GM15510 (cell line): ENCODE data around the gene TCEAL4.

Source experiments
- POLR2A ChIP-seq: IDR thresholded peaks from 3 replicates; pipeline ENCODE4 v1.6.1; 2011; ENCODE audit warnings: borderline replicate concordance; ENCODE audit not compliant: insufficient read length; ENCODE audit errors: extremely low read depth

The TCEAL4 gene

DNA sequence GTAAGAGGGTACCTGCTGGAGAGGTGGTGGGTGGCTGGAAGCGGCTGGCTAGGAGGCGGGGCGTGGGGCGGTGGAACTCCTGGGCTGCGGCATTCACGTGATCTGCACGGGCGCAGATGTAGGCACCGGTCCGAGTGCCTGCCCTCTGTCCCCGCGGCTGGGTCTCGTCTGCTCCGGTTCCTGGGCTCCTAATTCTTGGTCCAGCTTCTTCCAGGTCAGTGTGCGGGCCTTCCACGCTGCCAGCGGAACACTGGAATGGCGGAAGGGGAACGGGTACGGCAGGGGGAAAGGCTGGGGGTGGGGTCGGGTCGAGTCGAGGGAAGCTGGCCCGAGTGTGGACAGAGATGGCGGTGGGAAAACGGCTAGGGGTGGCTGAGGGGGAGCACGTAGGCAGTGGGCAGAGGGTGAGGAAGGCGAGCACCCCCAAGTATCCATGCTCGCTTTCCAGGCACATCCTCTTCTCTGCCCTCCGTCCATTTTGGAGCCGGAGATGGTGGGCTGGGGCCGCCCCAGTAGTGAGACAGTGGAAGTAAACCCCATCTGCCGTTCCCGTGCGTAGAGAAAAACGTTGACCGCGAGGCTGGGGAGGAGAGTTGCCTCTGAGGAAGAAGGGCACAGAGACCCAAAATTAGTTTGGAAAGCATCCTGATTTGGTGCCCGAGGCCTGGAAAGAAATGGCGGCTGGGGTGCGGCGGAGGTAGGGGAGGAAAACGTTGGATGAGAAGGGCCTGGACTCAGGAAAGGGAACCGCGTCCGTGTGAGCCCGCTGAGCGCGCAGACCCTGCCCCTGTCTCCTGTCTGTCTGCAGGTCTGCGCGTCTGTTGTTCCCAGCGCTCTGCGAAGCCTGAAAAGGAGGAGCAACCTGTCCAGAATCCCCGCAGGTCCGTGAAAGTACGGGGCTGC, at the start of gene TCEAL4:
TCEAL4 (plus strand) TSS at position 105 of the 903 bp plus-strand sequence. CDS start 1,161 bp downstream, outside the sequence.
- TF ChIP-seq POLR2A = peak; percentile 46

DNA sequence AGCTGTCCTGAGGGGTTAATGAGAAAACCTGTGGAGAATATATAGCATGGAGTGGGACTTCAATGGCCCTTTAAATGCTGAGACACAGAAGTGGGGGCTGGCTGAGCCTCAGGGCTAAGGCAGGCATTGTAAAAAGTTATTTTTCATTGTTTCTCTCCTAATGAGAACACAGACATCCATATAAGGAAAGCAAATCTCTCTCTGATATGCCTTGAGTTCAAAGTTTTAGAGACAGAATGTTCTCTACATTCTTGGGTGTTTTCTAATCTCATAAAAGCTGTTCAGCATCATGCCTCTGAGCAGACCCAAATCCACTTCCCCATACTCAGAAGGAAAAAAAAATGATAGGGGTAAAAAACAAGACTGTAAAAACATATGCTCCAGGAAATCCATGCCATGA, 49.2 kb upstream of the TCEAL4 start:
- TF ChIP-seq POLR2A = no peak

DNA sequence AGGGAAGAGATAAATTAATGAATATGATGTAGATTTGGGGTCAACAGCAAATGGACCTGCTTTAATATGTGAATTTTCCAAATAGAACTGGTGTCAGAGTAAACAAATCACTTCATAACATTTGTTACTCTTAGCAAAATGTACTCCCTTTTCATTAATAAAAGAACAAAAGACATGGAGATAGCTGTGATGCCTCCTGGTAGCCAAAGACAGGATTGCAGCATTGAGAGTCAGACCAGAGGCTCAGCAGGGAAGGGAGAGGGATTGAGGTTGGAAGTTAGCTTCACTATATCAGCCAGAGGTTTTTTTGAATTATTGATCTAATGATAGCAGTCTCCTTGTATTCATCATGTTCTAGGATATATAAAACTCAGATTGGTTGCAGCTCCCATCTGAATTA, 48.6 kb upstream of the TCEAL4 start:
- TF ChIP-seq POLR2A = no peak

DNA sequence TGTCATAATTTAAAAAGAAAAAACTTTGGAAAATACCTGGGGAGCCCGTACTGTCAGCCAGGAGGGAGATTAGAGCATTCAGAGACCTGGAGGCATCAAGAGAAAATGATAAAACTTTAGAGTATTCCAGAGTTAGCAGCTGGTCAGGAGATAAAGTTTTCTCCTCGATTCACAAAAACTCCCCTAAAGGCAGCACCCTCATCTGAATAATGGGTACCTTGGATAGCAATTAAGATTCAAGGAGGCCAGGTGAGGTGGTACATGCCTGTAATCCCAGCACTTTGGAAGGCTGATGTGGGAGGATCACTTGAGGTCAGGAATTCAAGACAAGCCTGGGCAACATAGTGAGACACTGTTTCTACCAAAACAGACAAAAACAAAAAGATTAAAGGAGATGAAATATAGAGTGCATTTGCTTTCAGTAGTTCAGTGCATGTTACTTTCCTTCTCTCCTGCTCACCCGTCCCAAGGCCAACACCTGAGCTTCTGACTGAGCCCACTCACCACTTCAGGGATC, 47.4 kb upstream of the TCEAL4 start:
- no peak for TF ChIP-seq POLR2A

DNA sequence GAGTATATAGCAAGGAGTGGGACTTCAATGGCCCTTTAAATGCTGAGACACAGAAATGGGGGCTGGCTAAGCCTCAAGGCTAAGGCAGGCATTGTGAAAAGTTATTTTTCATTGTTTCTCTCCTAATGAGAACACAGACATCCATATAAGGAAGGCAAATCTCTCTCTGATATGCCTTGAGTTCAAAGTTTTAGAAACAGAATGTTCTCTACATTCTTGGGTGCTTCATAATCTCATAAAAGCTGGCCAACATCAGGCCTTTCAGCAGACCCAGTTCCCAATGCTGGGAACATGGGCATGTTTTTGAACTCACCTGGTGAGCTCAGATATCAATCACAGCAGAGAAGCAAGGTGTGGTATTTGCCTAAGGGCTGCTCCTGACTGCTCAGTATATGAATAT, 46.6 kb upstream of the TCEAL4 start:
- TF ChIP-seq POLR2A = no peak

DNA sequence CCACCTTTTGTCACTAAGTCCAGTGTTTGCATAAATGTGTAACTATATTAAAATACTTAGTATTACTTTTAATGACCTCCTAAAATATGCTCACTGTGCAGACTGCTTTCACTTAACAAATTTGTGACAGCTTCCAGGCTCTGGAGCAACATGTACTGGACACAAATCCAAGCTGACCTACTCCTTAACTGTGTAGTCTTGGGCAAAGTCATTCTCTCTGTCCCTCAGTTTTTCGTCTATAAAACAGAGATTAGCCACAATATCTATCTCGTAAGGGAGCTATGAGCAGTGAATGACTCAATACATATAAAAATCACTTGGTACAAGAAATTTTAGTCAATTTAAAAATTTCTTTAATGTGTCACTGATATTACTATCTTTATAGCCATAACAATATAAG, 45.6 kb upstream of the TCEAL4 start:
- no peak for TF ChIP-seq POLR2A

DNA sequence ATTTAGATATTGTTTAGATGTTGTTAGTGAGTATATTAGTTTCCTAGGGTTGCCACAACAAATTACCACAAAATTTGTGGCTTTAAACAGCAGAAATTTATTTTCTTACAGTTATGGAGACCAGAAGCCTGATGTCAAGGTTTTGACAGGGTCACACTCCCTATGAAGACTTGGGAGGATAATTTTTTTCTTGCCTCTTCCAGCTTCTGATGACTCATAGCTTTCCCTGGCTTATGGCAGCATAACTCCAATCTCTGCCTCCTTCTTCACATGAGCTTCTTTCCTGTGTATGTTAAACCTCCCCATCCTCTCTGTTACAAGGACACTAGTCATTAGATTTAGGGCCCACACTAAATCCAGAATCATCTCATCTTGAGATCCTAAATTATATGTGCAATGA, 45.2 kb upstream of the TCEAL4 start:
- no peak for TF ChIP-seq POLR2A

DNA sequence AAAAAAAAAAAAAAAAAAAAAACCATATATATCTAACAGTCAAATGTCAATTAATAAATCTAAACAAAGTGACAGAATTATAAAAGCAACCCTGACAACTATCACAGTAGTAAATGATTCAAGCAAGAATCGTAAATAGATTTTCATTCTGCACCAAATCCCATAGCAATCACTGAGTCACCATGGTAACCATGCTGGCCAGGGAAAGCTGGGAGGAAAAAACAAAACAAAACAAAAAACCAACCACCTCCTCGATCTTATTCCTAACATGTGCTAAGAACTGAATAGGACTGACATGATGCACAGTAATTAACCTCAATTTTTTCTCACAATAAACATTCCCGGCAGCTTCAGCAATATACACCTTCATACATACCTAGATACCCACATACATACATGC, 35.4 kb upstream of the TCEAL4 start:
- no peak for TF ChIP-seq POLR2A

DNA sequence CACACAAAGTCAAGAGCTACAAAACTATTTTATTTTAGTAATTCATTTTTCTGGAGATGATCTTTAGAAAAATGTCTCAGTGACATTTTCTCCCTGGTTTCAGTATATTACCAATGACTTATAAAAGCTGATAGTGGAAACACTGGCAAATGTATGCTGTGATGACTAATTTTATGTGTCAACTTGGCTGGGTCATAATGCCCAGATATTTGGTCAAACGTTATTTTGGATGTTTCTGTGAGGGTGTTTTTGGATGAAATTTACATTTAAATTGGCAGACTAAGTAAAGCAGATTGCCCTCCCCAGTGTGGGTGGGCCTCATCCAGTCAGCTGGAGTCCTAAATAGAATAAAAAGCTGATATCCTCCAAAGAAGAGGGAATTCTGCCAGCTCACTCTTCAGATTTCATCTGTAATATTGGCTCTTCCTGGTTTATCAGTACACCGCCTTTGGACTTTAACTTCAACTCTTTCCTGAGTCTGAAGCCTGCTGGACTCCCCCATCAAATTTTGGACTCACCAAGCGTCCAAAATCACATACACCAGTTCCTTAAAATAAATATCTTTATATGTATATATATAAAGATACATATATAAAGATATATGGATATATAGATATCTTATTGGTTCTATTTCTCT, 34.8 kb upstream of the TCEAL4 start:
- no peak for TF ChIP-seq POLR2A

DNA sequence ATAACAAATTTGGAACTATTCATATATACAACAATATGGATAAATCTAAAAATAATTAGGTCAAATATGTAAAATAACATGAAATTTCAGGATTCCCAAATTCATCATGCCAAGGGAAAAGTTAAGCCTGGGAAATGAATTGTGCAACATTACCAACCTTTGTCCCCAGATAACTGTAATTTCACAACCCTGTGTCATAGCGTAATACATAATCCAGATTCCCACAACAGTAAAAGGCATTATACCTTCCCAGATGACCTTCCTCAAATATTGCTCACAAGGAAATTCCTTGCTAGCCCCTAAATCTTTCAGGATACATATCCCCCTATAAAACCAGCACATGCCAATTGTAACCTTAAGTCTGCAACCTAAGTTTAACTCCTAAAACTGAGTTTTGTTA, 33.1 kb upstream of the TCEAL4 start:
- no peak for TF ChIP-seq POLR2A

DNA sequence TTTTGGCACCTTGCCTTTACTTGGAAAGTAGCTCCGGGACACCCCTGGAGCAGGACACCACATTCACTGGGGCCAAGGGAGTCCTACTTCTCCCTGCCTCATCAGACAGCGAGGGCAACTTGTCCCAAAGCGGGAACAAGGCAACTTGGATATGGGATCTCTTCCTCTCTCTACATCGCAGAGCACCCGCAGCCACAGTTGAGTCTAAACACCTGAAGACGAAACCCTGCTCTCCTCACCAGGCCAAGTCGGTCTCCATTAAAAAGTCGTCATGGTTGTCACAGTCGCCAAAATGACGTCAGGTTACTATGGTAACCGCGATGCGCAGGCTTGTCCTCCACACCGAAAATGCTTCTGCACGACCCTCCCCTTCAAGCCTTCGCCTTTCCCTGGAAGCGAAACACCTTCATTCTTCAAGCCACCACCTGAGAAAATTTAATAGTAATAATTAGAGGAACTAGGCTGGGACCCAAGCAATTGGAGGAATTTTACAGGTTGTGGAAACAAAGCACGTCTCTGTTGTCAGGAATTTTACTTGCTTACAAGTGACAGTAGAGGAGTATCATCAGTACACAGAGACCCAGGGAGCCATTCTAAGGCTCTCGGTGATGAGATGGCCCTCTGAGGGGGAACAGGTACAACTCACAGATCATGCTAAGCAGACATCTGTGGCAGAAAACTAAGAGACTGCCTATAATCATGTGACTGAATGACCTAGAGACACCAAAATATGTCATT, 30.5 kb upstream of the TCEAL4 start:
- TF ChIP-seq POLR2A = peak; percentile 34

DNA sequence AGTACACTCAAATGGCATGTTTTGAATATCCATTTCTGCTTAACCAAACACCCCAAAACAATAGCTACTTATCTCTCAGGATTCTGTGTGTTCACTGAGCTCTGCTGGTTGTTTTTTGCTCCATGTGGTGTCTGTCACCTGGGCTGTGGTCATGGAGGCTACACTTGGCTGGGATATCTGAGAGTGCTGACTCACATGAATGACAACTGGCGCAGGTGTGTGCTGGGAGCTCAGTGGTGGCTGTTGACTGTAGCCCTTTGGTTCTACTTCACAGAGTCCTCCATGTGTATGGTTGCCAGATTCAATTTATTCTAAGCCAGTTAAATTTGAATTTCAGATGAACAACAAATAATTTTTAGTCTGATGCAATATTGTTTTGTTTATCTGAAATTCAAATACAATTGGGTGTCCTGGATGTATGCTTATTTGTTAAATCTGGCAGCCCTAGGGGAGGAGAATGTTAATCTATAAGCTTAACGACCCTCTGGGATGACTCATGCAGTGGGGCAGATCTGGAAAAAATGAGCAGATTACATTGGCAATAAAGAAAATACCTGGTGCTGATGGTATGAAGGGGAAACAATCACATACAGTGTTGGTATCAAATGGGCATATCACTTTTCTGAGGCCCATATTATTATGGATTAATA, 28.2 kb upstream of the TCEAL4 start:
- no peak for TF ChIP-seq POLR2A

DNA sequence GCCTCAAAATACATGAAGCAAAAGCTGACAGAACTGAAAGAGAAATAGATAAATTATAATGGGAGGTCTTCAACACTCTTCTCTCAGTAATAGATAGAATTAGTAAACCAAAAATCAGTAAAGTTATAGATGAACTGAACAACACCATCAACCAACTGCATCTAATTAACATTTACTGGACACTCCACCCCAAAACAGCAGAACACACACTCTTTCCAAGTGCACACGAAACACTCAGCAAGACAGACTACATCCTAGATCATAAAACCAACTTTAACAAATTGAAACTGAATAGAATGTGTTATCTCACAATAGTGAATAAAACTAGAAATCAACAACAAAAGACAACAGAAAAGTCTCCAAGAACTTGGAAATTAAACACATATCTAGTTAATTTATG, 25.1 kb upstream of the TCEAL4 start:
- TF ChIP-seq POLR2A = no peak

DNA sequence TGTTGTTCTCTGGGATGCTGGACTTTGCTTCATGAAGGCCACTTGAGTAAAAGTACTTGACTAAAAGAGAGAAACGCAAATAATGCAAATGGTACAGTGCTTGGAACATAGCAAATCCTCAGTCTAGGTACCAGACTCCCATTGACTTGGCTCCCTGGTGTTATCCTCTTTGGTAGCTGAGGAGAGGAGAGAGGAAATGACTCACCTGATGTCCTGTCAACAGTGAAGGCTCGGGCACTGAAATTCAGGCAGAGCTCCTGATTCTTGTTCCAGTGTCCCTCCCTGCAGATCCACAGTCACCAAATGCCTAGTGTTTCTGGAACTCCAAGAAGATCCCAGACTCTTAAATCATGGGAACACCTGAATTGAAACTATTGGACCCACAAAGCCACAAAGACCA, 22.5 kb upstream of the TCEAL4 start:
- no peak for TF ChIP-seq POLR2A

DNA sequence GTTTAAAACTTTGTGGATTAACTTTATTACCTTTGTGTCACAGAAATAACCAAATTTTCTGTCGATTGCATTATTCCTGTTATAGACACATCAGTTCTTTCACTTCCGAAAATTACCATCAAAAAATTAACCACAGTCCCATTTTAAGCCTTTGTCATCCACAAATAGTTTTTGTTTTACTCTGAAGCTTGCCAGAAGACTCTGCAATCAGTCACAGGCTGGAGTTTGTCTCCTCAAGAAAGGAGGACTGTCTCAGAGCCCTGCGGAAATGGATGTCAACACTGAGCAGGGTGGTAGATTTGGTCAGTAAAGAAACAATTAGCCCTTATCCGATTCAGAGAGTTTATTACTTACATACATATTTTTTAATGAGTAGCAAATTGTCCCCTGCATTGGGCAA, 20.1 kb upstream of the TCEAL4 start:
- TF ChIP-seq POLR2A = no peak
